GM12864 (cell line): ENCODE data around the gene PAPSS2.

ENCODE experiments used
- DNase-seq: peaks from one replicate; pipeline ENCODE4 v3.0.0-alpha.2; 2011; ENCODE audit warnings: low read depth
- H3K4me3 ChIP-seq: 2 replicates; pipeline ENCODE4 v1.5.1; 2011; ENCODE audit warnings: mild to moderate bottlenecking, low read depth, low read length, control low read depth
- TF ChIP-seq, protein P1 (sequence below): IDR thresholded peaks from 2 replicates; pipeline ENCODE4 v1.5.1; 2011; ENCODE audit warnings: low read depth, mild to moderate bottlenecking, moderate library complexity, low read length, control low read depth, inconsistent platforms; ENCODE audit errors: missing control alignments

The PAPSS2 gene

DNA sequence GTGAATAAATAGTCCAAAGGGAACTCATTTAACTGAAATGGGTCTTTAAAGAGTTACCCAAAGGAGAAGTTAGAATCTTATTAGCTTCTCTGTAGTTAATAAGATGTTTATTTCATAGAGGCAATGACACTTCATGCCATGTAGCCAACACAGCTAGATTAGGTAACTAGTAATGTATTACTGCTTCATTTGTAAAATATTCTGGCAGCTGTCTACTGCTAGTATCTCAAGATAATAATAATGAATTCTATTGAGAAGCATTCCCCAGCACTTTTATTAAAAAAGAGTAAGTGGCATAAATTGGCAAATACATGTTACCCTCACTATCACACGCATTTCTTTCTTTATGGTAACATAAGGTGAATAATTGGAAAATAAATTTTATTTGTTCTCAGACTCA is 10.1 kb downstream of the PAPSS2 start:
- no peak for DNase-seq
- H3K4me3 ChIP-seq: no peak overlapping the region
- TF ChIP-seq, protein P1, sequence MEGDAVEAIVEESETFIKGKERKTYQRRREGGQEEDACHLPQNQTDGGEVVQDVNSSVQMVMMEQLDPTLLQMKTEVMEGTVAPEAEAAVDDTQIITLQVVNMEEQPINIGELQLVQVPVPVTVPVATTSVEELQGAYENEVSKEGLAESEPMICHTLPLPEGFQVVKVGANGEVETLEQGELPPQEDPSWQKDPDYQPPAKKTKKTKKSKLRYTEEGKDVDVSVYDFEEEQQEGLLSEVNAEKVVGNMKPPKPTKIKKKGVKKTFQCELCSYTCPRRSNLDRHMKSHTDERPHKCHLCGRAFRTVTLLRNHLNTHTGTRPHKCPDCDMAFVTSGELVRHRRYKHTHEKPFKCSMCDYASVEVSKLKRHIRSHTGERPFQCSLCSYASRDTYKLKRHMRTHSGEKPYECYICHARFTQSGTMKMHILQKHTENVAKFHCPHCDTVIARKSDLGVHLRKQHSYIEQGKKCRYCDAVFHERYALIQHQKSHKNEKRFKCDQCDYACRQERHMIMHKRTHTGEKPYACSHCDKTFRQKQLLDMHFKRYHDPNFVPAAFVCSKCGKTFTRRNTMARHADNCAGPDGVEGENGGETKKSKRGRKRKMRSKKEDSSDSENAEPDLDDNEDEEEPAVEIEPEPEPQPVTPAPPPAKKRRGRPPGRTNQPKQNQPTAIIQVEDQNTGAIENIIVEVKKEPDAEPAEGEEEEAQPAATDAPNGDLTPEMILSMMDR: no peak

DNA sequence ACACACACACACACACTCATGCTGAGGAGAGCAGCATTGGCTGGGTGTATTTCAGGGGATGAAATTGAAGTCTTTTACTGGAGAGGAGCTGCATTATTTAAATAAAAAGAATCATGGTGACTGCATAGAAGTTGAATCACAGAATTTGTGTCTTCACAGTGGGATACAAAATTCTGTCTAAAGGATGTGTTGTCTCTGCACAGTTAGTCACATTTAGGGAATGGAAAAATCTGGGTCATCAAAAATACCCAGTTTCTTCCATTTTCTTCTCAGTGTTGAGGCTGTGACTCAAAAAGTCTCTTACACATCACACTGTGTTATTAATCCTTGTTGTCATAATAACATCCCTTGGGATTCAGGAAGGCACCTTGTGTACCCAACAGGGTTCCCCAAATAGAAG is 10.9 kb downstream of the PAPSS2 start:
- TF ChIP-seq, protein P1: no peak
- no peak for DNase-seq
- H3K4me3 ChIP-seq: no peak overlapping the region

DNA sequence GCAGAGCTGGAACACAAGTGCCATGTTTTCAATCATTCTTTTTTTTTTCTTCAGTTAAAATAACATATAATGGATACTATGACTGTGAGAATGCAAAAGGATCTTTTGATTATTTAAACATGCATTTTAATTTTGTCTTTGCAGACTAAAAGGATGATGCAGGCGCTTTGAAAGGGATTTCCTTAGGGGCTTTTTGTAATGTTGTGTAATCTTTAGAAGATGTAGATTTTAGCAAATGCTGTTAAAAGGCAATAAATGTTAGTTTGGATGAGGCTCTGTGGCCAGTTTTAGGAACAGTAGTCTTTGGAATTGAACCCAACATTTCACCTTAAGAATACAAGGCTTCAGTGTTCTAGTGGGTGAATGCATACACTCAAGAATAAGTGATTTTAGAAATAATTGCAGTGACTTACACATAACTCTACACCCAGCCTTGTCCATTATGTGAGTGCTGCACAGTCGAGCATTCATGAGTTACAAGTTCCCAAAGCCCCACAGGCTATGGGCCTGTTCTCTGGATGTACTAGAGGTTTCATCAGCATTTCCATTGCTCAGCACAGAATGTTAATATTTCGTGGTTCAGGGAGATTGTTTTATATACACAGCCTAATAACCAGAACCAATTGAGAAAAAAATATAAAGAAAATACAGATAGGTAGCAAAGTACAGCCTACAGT is 11.6 kb downstream of the PAPSS2 start:
- no peak overlapping the region for H3K4me3 ChIP-seq
- DNase-seq: no peak
- TF ChIP-seq, protein P1: no peak

DNA sequence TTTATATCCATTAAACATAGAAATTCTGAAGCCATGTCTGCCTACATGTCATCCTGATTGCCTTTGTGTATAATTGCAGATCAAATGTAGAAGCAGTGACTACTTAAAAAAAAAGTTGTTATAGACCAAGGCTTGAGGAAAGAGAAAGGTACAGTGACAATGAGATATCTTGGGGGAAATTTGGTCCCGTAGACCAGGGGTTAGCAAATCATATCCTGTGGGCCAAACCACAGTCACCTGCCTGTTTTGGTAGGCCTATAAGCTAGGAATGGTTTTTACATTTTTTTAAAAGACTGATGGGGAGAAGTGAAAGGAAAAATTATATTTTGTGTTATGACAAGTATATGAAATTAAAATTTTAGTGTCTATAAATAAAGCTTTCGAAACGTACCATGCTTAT is 12.9 kb downstream of the PAPSS2 start:
- TF ChIP-seq, protein P1: no peak
- no peak overlapping the region for H3K4me3 ChIP-seq

DNA sequence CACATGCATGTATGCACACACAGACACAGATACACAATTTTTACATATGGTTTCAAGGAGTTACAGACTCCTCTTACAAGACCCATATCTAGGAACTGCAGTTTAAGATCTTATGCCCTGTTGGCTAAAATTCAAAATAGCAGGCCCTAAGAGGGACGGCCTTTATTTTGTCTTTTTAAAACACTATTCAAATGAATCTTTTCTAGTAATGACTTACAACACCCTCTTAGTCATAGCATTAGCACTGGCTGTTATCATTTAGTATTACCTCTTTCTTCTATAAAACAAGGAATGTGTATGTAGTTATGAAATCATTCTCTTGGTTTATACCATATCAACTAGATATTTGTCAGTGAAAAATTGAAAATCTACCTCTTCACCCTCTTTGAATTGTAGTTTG is 15.3 kb downstream of the PAPSS2 start:
- no peak overlapping the region for H3K4me3 ChIP-seq
- no peak for DNase-seq
- TF ChIP-seq, protein P1: no peak

More for the DNA sequence above, 12.9 kb downstream of the PAPSS2 start:
- no peak for DNase-seq

DNA sequence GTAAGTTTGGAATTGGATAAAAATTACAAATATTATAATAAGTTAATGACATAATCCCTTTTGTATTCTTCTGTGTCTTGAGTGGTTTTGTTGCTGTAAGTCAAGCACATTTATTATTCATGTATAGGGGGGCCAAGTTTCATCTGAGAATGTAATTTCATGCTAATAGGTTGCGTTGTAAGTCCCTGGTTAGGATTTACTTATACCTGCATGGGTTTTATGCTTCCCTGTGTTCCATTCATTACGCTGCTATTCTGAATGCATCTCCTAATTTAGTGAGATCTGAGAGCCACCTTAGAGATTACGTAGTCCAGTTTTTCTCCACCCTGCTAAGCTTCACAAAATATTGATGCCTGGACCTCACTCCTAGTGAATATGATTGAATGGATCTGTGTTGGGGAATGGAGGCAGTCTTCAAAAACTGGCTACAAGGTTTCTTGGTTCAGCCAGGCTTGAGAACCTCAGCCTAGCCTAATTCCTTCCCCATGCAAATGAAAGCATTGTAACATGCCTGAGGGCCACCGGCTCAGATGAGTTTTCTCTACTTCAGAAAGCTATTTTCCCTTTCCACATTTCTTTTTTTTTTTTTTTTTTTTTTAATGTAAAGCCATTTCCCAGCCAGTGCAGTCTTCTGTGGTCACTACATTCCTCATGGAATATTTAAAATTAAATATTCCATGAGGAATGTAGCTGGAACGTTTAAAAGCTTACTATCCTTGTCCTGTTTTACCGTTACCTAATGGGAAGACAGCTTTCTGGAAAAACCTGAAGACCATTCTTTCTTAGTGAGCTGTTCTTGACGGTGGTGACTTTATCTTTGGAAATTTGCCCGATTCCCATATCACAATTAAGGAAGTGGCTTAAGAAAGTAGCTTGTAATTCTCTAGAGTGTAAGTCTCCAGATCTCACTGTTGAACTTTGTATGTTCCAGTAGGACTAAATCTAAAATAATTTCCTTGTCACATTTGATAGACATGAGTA is 16.0 kb downstream of the PAPSS2 start:
- DNase-seq: no peak
- H3K4me3 ChIP-seq: no peak overlapping the region
- TF ChIP-seq, protein P1: no peak

DNA sequence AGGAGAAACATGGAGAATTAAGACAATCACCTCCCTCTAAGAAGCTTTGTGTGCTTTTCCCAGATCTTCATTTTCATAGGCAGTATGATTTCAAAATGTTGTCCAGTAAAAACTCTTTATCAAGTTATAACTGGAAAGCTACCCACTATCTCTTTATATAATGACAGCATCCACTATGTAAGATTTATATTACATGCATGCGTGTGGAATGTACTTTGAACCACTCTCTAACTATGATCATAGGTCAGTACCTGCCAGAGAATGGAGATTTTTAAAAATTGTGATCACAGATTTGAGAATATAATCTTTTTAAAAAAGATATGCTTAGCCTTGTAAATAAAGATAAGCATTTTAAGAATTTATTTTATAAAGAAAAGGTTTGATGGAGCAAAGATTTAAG is 17.9 kb downstream of the PAPSS2 start:
- no peak overlapping the region for H3K4me3 ChIP-seq
- DNase-seq: no peak
- TF ChIP-seq, protein P1: no peak
